HG03064 (cell line): ENCODE results near the gene AATK.
"Not testable (repeated sequence)": the region's sequence is repeated elsewhere in the genome, so short reads cannot be mapped to it uniquely, and the experiment has no call there.

Source experiments
- ATAC-seq: cut with Tn5 transposase; IDR thresholded peaks from one replicate; pipeline ENCODE4 v1.9.1; 2021; ENCODE audit warnings: low read depth; ENCODE audit not compliant: unreplicated experiment

The AATK gene

GRCh38 chr17:81081222-81082176 is 84.5 kb downstream of the AATK start:
- no peak for ATAC-seq

- no peak for ATAC-seq
Observed at GRCh38 chr17:81080019-81080418, 86.0 kb downstream of the AATK start.

GRCh38 chr17:81078026-81078913 is 87.8 kb downstream of the AATK start:
- not testable (repeated sequence) for ATAC-seq

- no peak for ATAC-seq
Observed at GRCh38 chr17:81076141-81076679, 89.8 kb downstream of the AATK start.

- no peak for ATAC-seq
Observed at GRCh38 chr17:81075307-81075706, 90.7 kb downstream of the AATK start.

GRCh38 chr17:81074875-81075274 is 91.1 kb downstream of the AATK start:
- no peak for ATAC-seq

GRCh38 chr17:81073967-81074839 is 91.8 kb downstream of the AATK start:
- ATAC-seq = no peak

- no peak for ATAC-seq
Observed at GRCh38 chr17:81071761-81072741, 94.0 kb downstream of the AATK start.

GRCh38 chr17:81070541-81071246 is 95.3 kb downstream of the AATK start:
- ATAC-seq = no peak

GRCh38 chr17:81069135-81069645 is 96.8 kb downstream of the AATK start:
- ATAC-seq = no peak

GRCh38 chr17:81068411-81069134 is 97.4 kb downstream of the AATK start:
- ATAC-seq = no peak

- no peak for ATAC-seq
Observed at GRCh38 chr17:81067391-81067811, 98.6 kb downstream of the AATK start.
